Panc1 (cell line): ENCODE results near the gene RPL22L1. TPM values are rescaled to one million over a fixed set of nuclear protein-coding genes. Genes with fewer than 3 reads are reported as not detected.
"Not testable (repeated sequence)": the region's sequence is repeated elsewhere in the genome, so short reads cannot be mapped to it uniquely, and the experiment has no call there.

Experiments
- ATAC-seq: fragments of 200-7000 bp; cut with Tn5 transposase; 2 replicates; pipeline ENCODE4 v1.9.1; 2020; ENCODE audit warnings: mild to moderate bottlenecking, moderate library complexity
- BruUV-seq: library from RNA; stranded (reverse); fragments of 400-500 nt; replicated peaks from 2 replicates; lab custom pipeline; 2021; lab: Mats Ljungman, UMichigan
- CTCF ChIA-PET: fragments of 300-600 bp; sonication (Branson Sonifier 250); formaldehyde crosslinking; loops from one replicate; lab custom pipeline; 2022; ENCODE audit warnings: antibody characterized with exemption; lab: Charles Lee
- POLR2A ChIA-PET: fragments of 300-600 bp; sonication (Branson Sonifier 250); formaldehyde crosslinking; loops from one replicate; lab custom pipeline; 2022; ENCODE audit warnings: antibody characterized with exemption; lab: Charles Lee
- DNase-seq: peaks from one replicate; pipeline ENCODE4 v3.0.0-alpha.2; 2010; ENCODE audit warnings: low read depth, low spot score
- H3K27ac ChIP-seq: 2 replicates; pipeline ENCODE4 v1.5.1; 2011; ENCODE audit warnings: mild to moderate bottlenecking, low read length, inconsistent platforms
- H3K27me3 ChIP-seq: fragments of 200-500 bp; sonication (Bioruptor generic); 2 replicates; pipeline ENCODE4 v1.6.0; 2014; ENCODE audit warnings: low read length, inconsistent platforms; ENCODE audit not compliant: control insufficient read depth, insufficient read depth
- H3K36me3 ChIP-seq: fragments of 200-500 bp; sonication (Bioruptor generic); 2 replicates; pipeline ENCODE4 v1.5.1; 2014; ENCODE audit warnings: inconsistent platforms, mild to moderate bottlenecking, low read length, moderate library complexity; ENCODE audit not compliant: control insufficient read depth, insufficient read depth
- H3K4me1 ChIP-seq: 2 replicates; pipeline ENCODE4 v1.5.1; 2011; ENCODE audit warnings: inconsistent platforms, mild to moderate bottlenecking, low read length, moderate library complexity; ENCODE audit not compliant: control insufficient read depth, insufficient read depth
- H3K4me3 ChIP-seq, 2 experiments: 2 replicates each; pipeline ENCODE4 v1.5.1; 2011 to 2012; ENCODE audit warnings: low read depth in 2 of 2, low read length in 2 of 2, mild to moderate bottlenecking in 2 of 2, inconsistent platforms in 1 of 2, moderate library complexity in 1 of 2
- H3K9me3 ChIP-seq: fragments of 200-500 bp; sonication (Bioruptor generic); 2 replicates; pipeline ENCODE4 v1.5.1; 2014; ENCODE audit warnings: low read depth, mild to moderate bottlenecking, inconsistent platforms, low read length, moderate library complexity; ENCODE audit not compliant: control insufficient read depth, insufficient read depth
- CTCF ChIP-seq: fragments of 450-650 bp; IDR thresholded peaks from 2 replicates; pipeline ENCODE4 v1.5.1; 2017; ENCODE audit warnings: mild to moderate bottlenecking
- POLR2AphosphoS5 ChIP-seq: IDR thresholded peaks from 2 replicates; pipeline ENCODE4 v1.6.1; 2012; ENCODE audit warnings: mild to moderate bottlenecking, low read depth, low read length, moderate library complexity
- SIN3A ChIP-seq: IDR thresholded peaks from 2 replicates; pipeline ENCODE4 v1.6.1; 2012; ENCODE audit warnings: low read depth, mild to moderate bottlenecking, low read length, moderate library complexity, borderline replicate concordance; ENCODE audit not compliant: insufficient read depth
- TCF7L2 ChIP-seq: IDR thresholded peaks from 2 replicates; pipeline ENCODE4 v1.6.1; 2011; ENCODE audit warnings: mild to moderate bottlenecking, low read depth, low read length, inconsistent platforms
- in situ Hi-C: cut with HindIII; loops from 2 replicates; pipeline ENCODE4 v1.10.0; 2016; ENCODE audit warnings: low sequenced_read_pairs, low pct_unique_long_range_greater_than_20kb
- intact Hi-C: fragments of 100-400 bp; cut with micrococcal nuclease; formaldehyde crosslinking; loops from one replicate; pipeline ENCODE4 v1.10.0; 2022; ENCODE audit not compliant: unreplicated experiment
- total RNA-seq: library from RNA; stranded (reverse); gene quantifications from one replicate; pipeline ENCODE4 v1.2.1, GENCODE V29; 2021; ENCODE audit not compliant: unreplicated experiment
- TF ChIP-seq, protein P1 (sequence below), 2 experiments: IDR thresholded peaks; 2 replicates each; pipeline ENCODE4 v1.6.1; 2011 to 2012; ENCODE audit warnings: low read depth in 2 of 2, control low read depth in 1 of 2, low read length in 1 of 2, mild to moderate bottlenecking in 1 of 2, moderate library complexity in 1 of 2; ENCODE audit not compliant: insufficient read depth in 1 of 2

Gene RPL22L1
- total RNA-seq, 1 experiment from 2014 or later: 35.2 TPM

GRCh38 chr3:170818325-170818724, 51.7 kb downstream of the RPL22L1 start:
- POLR2A ChIA-PET, BruUV-seq, H3K4me1 ChIP-seq, CTCF ChIA-PET, H3K4me3 ChIP-seq, H3K36me3 ChIP-seq, H3K27ac ChIP-seq, H3K27me3 ChIP-seq, ATAC-seq, H3K9me3 ChIP-seq, DNase-seq, in situ Hi-C loops, intact Hi-C loops: not testable (repeated sequence)

- CTCF ChIA-PET, in situ Hi-C loops, BruUV-seq: not testable (repeated sequence)
Measured at GRCh38 chr3:170817471-170817870, 52.5 kb downstream of the RPL22L1 start.

DNA sequence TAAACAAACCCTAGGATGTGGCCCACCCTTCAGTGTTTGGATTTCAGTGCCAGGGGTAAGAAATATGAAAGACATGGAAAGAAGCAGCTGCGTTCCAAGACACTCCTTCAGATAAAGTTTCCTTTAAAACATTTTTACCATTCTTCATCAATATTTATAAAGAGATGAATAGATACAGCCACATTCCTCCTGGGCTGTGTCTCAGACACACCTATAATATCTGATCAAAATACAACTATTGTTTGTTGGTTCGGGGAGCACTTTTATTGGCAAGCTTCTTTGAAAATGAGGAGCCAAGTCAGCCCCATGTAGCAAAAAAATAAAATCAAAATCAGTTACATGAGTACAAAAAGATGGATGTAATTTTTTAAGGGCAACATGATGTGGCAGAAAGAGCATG, 53.2 kb downstream of the RPL22L1 start:
- CTCF ChIA-PET: no interaction called here
- ATAC-seq: no peak
- BruUV-seq: no TSS peak
- no peaks in the 10 kb centered on the region for H3K4me1 ChIP-seq
- no peaks in the 10 kb centered on the region for H3K36me3 ChIP-seq
- no peak for TF ChIP-seq TCF7L2
- no peak for TF ChIP-seq POLR2AphosphoS5
- TF ChIP-seq, protein P1, sequence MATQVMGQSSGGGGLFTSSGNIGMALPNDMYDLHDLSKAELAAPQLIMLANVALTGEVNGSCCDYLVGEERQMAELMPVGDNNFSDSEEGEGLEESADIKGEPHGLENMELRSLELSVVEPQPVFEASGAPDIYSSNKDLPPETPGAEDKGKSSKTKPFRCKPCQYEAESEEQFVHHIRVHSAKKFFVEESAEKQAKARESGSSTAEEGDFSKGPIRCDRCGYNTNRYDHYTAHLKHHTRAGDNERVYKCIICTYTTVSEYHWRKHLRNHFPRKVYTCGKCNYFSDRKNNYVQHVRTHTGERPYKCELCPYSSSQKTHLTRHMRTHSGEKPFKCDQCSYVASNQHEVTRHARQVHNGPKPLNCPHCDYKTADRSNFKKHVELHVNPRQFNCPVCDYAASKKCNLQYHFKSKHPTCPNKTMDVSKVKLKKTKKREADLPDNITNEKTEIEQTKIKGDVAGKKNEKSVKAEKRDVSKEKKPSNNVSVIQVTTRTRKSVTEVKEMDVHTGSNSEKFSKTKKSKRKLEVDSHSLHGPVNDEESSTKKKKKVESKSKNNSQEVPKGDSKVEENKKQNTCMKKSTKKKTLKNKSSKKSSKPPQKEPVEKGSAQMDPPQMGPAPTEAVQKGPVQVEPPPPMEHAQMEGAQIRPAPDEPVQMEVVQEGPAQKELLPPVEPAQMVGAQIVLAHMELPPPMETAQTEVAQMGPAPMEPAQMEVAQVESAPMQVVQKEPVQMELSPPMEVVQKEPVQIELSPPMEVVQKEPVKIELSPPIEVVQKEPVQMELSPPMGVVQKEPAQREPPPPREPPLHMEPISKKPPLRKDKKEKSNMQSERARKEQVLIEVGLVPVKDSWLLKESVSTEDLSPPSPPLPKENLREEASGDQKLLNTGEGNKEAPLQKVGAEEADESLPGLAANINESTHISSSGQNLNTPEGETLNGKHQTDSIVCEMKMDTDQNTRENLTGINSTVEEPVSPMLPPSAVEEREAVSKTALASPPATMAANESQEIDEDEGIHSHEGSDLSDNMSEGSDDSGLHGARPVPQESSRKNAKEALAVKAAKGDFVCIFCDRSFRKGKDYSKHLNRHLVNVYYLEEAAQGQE (IDR thresholded peaks at IDR 0.05; ENCODE audit: insufficient read depth in 1 of 2, low read depth in 2 of 2, low read length in 1 of 2): no peak
- no peak for TF ChIP-seq SIN3A
- TF ChIP-seq CTCF: no peak
- no peaks in the 10 kb centered on the region for H3K9me3 ChIP-seq
- POLR2A ChIA-PET: no interaction called here
- no peaks in the 10 kb centered on the region for H3K27me3 ChIP-seq
- H3K27ac ChIP-seq: no peak overlapping the region
- in situ Hi-C loops (no loop called here), intact Hi-C loops (no loop called here)
- H3K4me3 ChIP-seq: no peak overlapping the region
- DNase-seq: no peak

More at GRCh38 chr3:170817471-170817870, 52.5 kb downstream of the RPL22L1 start:
- H3K4me3 ChIP-seq, DNase-seq, H3K9me3 ChIP-seq, ATAC-seq, POLR2A ChIA-PET, H3K4me1 ChIP-seq, H3K36me3 ChIP-seq, intact Hi-C loops, H3K27ac ChIP-seq, H3K27me3 ChIP-seq: not testable (repeated sequence)
